GM18498 (cell line): Measurements from ENCODE around the gene PGLYRP1.

Experiments used
- ATAC-seq: cut with Tn5 transposase; IDR thresholded peaks from one replicate; pipeline ENCODE4 v1.9.1; 2021; ENCODE audit warnings: mild to moderate bottlenecking, moderate library complexity; ENCODE audit not compliant: unreplicated experiment

Gene PGLYRP1

DNA sequence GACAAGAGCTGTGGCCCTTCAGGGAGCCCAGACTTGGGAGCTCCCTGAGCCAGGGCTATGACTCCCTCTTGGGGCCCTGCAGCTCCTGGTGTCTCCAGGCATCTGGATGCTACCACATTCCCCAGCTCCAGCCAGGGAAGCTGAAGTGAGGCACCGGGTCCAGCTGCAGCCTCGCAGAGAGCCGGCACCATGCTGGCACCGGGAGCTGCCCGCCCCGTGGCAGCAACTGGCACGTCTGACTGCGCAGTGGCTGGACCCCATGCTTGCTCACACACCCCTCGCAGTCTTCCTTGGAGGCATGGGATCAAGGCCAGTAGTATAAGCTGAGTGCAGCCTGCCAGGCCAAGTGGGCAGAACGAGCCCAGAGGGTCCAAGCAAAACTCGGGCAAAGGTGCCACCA lies 10.5 kb upstream of the PGLYRP1 start:
- no peak for ATAC-seq

DNA sequence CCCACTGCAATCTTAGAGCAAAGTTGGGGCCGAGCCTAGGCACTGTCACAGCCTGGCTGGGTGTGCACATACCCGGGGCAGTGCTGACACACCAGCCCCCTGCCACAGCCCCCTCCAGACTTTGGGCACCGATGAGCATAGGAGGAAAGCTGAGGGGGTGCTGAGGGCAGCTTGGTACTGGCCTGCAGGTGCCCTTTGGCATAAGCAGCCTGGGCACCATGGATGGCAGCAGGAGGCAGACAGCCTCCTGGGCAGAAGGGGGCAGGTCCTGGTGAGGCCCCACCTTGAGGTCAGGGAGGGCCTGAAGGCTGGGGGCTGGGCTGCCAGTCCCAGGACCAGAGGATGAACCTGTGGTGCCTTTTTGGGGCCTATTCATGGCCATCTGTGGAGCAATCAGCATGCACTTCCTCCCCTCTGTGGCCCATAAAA lies 9.8 kb upstream of the PGLYRP1 start:
- no peak for ATAC-seq

DNA sequence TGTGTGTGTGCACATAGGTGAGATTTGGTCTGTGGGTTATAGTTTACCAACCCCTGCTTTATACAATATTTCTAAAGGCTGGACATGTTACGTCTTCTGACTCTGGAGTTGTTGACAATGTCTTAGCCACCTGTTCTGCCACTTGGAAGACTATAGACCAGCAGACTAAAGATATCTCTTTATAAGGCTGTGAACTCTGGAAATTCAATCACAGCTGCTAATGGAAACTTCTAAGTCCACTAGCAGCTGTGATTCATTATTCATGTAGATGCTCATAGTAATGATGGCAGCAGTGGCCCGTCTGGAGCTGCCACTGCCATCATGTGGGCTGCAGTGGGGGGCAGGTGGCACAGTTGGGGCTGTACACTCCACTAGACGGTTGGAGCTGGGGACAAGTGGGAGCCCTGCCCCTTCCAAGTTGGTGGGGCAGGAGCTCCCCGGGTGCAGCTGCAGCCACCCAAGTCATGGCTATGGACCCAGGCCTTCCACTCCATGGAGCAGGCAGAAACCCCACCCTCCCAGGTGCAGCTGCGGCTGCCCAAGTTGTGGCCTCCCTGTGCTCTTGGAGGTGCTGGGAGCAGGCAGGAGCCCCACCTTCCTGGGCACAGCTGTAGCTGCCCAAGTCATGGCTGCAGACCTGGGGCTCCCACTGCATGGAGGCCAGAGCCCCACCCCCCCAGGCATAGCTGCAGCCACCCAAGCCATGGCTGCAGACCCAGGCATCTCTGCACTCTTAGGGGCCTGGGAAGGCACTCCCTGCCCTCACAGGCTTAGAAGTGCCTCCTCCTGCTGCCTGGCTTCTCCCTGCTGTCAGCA lies 9.1 kb upstream of the PGLYRP1 start:
- no peak for ATAC-seq

DNA sequence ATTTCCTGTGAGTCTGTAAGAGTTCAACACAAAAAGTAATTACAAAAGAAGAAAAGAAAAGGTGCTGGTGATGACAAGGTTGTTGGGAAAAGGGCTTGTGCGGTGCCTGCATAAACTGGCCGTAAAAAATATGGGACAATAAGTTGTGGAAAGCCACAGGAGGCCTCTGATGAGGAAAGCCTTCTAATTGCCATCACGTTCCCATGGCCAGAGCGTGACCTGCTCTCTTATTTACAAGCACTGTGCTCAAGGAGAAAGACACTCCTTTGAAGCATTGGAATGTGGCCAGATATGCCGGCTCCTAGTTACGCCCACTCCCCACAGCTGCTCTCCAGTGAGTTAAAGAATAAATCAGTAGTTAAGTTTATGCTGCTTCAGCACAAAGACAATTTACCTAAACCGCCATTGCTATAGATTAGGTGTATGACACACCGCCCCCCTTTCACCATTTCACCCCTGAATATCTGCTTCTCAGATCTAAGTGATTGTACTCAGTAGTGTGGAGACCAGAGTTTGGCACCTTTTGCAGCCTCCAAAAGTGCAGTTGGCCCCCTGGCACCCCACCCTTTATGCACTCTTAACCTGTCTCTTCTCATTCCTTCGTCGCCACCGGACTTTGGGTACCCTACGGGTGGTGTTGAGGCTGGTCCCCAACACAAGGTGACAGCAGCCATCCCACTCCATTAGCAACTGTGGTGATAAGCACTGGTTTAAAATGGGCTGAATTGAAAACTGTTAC lies 8.1 kb upstream of the PGLYRP1 start:
- ATAC-seq = no peak

DNA sequence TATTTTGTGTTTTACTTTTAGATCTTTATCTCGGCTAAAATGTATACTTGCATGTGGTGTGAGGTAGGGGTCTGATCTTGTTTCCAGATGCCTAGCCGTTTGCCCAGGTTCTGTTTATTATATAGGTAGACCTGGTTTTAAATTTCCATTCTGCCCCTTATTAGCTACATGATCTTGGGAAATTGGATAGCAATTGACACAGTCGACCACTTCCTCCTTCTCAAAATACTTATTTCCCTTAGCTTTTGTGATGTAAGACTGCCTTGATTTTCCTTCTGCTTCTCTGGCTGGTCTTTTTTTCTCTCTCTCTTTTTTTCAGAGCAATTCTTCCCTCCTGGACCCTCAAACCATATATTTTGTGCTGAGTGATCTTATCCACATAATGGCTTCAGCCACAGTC lies 3.0 kb upstream of the PGLYRP1 start:
- ATAC-seq = no peak

DNA sequence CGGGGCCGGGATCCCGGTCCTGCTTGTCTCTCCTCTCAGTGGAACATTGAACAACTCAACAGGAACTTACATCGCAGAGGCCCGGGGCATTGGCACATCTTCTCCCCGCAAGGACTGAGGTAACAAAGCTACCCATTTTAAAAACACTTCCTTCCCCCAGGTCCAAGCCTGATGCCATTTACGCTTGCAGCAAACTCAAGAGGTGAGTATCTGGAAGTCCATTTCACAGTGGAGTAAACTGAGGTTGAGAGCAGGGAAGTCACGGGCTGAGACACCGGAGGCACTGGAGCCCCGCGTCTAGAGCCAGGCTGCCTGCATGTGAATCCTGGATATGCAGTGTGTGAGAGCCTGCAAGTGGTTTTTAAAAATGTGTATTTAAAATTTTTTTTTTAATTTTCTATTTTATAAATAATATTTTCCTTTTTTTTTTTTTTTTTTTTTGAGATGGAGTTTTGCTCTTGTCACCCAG lies 492 bp upstream of the PGLYRP1 start:
- no peak for ATAC-seq

DNA sequence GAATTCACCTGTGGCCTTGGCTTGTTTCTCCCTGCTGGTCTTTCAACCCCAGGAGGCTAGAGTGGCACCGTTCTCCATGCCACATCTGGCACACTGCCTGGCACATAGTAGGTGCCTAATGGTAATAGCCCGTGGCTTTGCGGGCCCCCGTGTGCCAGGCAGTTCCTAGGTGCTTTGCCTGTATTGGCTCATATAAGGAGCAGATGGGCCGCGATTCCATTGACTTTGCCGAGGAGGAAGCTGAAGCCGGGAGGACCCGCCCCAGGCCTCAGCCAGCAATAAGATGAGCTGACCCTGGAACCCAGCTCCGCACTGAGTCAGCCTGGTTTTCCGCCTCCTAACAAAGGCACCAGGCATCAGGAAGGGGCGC lies 807 bp downstream of the PGLYRP1 start:
- no peak for ATAC-seq

DNA sequence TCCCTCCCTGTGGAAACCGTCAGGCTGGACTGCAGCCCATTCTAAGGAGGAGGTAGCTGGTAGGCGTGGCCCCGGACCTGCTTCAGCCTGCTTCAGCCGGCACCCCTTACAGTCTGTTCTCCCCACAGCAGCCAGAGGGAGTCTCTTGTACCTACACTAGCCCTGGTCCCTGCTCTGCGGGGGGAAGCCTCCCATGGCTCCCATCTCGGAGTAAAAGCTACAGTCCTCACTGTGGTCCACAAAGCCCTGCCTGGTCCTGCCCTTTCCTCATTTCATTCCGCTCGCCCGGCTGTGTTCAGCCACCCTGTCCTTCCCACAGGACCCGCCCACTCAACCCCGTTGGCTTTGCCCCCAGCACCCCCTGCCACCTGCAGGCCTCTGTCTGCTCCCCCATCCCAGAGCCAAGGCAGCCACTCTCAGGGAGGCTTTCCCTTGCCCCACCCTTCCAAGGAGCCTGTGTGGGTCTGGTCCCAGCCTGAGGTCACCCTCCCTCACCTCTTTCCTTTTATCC lies 1.3 kb downstream of the PGLYRP1 start:
- no peak for ATAC-seq

DNA sequence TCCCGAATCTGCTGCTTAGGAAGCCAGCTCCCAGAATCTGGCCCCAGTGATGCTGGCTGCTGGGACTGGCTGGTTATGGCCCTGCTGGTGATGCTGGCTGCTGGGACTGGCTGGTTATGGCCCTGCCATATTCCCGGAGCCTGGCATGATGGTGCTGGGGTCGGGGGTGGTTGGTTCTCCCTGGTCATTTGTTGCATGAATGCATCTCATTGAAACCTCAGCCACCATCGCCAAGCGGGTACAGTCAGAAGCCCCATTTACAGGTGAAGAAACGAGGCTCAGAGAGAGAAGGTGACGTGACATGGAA lies 2.1 kb downstream of the PGLYRP1 start:
- ATAC-seq = no peak

DNA sequence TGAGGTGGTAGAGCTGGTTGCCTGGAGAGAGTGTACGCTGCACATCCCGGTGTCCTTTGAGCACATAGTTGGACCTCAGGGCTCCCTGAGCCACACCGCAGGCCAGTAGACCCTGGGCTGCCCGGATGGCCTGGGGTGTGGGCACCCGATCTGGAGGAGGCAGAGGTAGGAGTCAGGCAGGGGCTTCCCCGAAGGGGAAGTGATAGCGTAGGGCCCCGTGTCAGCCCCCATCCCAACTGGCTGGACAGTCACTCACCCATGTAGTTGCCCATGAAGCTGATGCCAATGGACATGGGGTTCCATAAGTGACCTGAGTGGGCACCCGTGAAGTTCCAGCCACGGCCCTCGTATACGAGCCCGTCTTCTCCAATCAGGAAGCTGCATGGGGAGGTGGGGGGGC lies 3.6 kb downstream of the PGLYRP1 start:
- no peak for ATAC-seq

DNA sequence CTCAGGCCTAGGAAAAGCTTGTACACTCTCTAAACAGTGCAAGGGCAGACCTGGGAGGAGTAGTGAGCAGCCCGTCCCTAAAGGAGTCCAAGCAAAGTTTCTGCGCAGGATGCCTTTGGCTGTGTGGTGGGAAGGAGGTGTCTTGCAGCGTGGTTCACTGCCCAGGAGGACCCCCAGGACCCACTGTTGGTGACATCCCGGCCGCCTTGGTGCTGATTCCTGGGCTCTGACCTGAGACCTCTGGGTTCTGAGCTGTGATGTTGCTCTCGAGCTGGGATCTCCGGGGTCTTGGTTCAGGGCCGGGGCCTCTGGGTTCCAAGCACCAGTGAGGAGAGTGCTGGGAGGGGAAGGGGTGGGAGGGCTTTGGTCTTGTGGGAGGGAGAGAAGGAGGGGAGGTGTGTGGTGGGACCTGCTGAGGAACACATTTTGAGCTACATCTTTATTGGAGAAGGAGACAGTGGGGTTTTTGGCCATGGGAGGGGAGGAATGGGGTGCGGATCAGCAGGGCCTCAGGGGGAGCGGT lies 4.1 kb downstream of the PGLYRP1 start:
- ATAC-seq = no peak

DNA sequence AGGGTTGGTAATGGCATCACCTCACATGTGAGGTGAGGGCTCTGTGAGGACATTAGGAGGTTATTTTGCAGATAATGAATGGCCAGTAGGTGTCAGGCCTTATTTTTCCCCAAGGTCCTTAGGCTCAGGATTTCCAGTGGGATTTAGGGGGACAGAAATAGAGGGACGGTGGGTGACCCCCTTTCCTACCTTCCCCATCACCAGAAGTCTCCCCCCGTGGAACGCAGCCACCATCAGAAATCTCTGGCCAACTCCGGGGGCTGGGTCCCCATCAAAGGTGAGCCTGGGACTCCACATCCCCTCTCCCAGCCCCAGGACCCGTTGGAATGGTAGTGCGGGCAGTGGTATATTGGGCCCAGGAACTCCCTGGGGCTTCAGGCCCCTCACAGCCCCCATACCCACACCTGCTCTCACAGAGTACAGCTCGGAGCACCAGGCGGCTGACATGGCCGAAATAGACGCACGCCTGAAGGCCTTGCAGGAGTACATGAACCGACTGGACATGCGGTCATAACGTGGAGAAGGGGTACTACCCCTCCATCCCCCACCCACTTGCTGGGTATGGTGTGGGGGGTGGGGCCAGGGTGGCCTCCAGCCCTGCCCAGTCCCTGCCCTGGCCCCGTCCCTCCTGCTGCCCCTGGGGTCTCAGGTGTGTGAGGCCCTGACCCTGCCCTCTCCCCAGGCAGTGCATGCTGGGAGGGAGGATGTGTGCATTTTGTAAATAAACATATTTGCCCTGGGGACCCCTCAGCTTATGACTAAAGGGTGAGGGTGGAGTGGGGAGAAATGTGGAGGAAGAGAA lies 4.8 kb downstream of the PGLYRP1 start:
- no peak for ATAC-seq

DNA sequence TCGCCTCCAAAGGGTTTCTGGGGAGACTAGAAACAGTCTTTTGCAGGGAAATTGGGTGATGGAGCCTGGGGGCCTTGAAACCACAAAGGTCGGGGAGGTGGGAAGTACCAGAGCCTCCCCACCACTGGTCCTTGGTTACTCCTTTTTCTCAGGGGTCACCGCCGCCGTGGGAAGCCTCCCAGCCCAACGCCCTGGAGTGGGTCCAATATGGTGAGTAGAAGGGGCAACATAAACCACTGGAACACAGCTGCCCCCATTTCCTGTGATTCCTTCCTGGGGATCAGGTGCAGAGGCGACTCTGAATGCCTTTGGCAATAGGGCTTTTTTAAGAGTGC lies 5.8 kb downstream of the PGLYRP1 start:
- ATAC-seq = no peak

DNA sequence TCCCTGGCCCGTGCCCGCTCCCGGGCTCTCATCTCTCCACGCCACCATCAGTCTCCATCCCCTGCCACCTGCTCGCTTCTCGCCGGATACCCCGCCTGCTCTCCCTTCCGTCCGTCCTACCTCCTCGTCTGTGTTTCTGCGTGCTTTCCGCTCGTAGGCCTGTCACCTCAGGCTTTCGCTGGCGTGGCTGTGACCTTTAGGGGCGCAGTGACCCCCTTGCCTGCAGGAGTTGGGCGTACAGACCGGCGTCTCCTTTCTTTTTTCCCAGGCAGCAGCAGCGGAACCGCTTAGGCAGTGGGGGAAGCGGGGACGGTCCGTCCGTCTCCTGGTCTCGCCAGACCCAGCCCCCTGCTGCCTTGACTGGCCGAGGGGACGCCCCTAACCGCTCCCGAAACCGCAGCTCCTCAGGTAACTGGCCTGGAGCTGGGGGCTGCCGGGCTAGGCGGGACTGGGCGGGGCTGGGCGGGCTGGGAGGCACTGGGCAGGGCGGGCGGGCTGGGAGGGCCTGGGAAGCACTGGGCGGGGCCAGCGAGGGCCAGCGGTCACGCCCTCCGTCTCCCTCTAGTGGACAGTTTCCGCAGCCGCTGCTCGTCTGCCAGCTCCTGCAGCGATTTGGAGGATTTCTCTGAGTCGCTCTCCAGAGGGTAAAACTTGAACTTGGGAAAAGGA lies 6.3 kb downstream of the PGLYRP1 start:
- ATAC-seq = peak; percentile 65

DNA sequence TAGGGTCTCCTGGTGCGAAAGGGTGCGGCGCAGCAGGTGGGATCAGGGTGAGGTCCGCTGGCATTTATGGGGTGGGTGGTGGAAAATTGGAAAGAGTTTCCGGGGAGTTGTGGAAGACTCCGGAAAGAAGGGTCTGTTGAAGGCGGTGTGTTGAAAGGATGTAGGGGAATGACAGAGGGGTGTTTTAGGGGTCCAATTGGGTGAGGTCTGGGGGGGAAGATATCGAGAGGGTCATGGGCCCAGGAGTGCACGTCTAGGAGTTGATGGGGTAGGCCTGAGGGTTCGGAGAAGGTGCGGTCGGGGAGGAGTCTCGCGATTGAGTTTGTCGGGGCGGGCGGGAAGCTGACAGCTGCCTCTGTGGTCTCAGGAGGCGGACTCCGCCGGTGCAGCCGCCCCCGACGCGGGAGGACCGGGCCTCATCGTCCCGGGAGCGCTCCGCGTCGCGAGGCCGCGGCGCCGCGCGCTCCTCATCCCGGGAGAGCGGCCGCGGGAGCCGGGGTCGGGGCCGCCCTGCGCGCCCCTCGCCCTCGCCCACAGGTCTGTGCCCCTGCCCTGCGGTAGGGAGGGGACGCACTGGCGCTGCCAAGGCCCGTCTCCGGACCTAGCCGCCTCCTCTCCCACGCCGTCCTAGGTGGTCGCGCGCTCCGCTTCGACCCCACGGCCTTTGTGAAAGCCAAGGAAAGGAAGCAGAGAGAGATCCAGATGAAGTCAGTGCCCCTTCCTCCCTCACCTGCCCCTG lies 7.0 kb downstream of the PGLYRP1 start:
- ATAC-seq = peak; percentile 16

DNA sequence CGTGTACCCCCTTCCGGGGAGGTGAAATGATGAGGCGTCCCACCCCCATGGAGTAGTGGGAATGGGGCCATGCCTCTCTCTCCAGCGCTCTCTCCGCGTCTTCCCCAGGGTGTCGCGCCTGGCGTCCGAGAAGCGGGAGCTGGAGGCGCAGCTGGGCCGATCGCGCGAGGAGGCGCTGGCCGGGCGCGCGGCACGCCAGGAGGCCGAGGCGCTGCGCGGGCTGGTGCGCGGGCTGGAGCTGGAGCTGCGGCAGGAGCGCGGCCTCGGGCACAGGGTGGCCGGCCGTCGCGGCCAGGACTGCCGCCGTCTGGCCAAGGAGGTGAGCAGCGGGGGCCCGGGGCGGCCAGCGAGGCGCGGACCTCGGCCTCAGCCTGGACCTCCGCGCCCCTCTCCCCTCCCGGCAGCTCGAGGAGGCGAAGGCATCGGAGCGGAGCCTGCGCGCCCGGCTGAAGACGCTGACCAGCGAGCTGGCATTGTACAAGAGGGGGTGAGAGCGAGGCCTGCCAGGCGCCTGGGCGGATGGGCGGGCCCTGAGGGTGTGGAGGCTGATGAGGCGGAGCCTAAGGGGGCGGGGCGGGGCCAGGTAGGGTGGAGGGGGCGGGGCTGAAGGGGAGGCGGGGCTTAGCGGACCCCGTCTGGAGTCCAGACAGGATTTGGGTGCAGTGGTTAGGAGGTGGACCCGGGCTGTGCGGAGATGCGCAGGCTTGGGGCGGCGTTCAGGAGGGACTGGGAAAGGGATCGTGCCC lies 7.7 kb downstream of the PGLYRP1 start:
- no peak for ATAC-seq

DNA sequence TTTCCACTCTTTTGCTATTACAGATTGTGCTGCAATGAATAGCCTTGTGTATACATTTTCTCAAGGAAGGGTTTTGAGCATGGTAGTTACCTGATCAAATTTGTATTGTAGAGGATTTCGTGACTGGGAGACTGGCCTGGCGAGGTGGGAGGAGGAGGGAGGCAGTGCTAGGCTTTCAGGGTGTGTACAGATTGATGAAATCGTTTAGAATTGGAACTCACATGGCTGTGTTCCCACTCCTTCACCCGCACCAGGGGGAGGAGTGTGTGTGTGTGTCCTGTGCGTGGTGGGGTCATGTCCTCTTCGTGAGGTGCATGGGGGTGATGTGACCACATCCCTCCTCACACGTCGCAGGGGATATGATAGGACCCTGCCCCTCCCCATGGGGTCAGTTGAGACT lies 8.3 kb downstream of the PGLYRP1 start:
- ATAC-seq = no peak

DNA sequence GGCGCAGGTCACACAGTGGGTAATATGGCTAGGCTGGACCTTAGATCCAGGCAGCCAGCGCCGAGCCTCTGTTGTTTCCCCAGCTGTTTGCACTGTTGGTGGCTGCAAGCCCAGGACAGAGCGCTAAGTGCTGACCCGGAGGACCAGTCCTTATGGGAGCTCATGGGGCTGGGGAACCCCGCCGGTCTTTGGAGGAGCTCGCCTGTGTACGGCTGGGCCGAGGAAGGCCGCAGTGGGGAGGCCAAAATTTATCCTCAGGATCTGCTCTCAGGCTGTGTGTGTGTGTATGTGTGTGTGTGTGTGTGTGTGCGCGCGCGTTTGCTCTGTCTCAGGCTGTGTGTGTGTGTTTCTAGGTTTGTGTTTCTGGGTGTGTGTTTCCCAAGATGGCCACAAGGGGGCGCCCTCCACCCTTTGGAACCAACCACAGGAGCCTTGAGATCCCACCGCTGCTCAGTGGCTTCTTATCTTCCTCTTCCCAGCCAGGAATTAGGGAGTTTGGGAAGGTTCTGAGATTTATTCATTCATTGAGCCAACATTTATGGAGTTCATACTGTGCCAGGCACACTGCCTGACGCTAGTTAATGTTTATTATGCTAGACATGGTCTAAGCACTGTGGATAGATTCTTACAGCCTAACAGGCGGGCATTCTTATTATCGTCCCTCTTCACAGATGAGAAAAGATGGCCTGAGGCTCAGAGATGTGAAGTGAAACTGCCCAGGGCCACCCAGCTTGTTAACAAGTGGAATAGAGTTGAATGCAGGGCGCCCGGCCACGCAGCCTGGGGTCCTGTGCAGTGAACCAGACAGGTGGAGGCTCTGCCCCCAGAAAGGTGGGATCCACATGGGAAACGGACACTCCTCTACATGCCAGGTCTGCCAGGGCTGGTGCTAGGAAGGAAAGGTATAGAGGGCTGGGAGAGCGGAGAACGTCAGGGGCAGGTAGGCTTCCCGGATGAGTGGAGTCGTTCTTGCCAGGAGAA lies 13.0 kb downstream of the PGLYRP1 start:
- no peak for ATAC-seq
